GM13976 (cell line): ENCODE measurements around the gene SNW1.
A peak's percentile ranks its signal among the peaks of the same experiment; 100 is the strongest.
"Not testable (repeated sequence)": the region's sequence is repeated elsewhere in the genome, so short reads cannot be mapped to it uniquely, and the experiment has no call there.

Source experiments
- DNase-seq: peaks from one replicate; pipeline ENCODE4 v3.0.0; 2012; ENCODE audit warnings: low spot score
- in situ Hi-C: fragments of 300-500 bp; cut with MboI; formaldehyde crosslinking; loops from one replicate; pipeline ENCODE4 v1.12.0; 2022; ENCODE audit warnings: low sequenced_read_pairs, mixed read lengths, inconsistent platforms; ENCODE audit not compliant: unreplicated experiment
- TF ChIP-seq, protein P1 (sequence below): IDR thresholded peaks from 2 replicates; pipeline ENCODE4 v1.5.1; 2012; ENCODE audit warnings: borderline replicate concordance, mild to moderate bottlenecking; ENCODE audit not compliant: insufficient read depth; ENCODE audit errors: extremely low read depth, missing control alignments, control extremely low read depth

SNW1 gene

DNA sequence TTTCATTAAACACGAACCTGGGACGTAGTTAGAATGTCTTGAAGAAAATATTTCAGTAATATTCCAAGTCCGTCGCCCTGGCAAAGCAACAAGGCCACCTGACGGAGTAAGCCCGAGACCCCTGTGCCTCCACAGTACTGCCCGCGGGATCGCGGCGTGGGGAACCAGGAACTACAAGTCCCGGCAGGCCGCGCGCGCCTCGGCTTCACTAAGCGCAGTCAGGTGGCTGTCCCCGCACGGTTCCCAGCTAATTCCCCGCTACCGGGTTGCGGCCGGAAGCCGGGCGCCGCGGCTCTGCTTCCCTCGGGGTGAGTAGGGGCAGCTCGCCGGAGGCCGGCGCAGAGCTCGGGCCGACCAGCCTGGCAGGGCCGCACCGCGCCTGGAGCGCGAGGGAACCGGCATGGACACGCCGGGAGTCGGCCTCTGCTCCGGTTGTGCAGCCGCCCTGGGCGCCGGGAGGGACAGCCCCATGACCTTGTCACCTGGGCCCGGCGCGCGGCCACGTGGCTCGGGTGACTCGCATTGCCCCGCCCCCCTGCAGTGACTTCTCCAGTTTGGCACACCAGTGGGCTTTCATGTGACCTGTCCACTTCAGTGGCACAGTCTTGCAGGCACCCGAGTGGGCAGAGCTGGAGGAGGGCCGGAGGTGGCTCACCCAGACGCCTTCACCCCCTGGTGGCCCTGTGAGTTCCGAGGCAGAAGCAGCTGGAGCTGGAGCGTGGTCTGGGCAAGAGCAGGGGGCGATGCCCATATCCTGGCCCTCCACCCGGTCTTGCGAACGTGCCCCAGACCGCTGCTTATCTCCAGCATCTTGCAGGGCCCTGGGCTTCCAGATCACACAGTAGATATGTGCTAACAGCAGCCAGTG, 39.1 kb upstream of the SNW1 start, which contains the start of gene ADCK1:
Gene ADCK1 (plus strand): TSS at position 247 of the 868 bp plus-strand sequence. CDS start 18,870 bp downstream, outside the sequence.
- in situ Hi-C loops = loop anchor here (25.0 kb wide), 1 partner anchor 338 kb away; the partner anchor contains the start of genes AHSA1 and VIPAS39
- TF ChIP-seq, protein P1, sequence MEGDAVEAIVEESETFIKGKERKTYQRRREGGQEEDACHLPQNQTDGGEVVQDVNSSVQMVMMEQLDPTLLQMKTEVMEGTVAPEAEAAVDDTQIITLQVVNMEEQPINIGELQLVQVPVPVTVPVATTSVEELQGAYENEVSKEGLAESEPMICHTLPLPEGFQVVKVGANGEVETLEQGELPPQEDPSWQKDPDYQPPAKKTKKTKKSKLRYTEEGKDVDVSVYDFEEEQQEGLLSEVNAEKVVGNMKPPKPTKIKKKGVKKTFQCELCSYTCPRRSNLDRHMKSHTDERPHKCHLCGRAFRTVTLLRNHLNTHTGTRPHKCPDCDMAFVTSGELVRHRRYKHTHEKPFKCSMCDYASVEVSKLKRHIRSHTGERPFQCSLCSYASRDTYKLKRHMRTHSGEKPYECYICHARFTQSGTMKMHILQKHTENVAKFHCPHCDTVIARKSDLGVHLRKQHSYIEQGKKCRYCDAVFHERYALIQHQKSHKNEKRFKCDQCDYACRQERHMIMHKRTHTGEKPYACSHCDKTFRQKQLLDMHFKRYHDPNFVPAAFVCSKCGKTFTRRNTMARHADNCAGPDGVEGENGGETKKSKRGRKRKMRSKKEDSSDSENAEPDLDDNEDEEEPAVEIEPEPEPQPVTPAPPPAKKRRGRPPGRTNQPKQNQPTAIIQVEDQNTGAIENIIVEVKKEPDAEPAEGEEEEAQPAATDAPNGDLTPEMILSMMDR = no peak
- DNase-seq = peak; percentile 92

DNA sequence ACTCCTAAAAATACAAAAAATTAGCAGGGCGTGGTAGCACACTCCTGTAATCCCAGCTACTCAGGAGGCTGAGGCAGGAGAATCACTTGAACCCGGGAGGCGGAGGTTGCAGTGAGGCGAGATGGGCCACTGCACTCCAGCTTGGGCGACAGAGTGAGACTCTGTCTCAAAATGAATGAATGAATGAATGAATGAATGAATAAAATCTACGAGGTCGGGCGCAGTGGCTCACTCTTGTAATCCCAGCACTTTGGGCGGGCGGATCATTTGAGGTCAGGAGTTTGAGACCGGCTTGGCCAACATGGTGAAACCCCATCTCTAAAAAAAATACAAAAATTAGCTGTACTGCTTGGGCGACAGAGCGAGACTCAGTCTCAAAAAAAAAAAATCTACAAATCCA, 38.5 kb upstream of the SNW1 start:
- DNase-seq, in situ Hi-C loops: not testable (repeated sequence)

DNA sequence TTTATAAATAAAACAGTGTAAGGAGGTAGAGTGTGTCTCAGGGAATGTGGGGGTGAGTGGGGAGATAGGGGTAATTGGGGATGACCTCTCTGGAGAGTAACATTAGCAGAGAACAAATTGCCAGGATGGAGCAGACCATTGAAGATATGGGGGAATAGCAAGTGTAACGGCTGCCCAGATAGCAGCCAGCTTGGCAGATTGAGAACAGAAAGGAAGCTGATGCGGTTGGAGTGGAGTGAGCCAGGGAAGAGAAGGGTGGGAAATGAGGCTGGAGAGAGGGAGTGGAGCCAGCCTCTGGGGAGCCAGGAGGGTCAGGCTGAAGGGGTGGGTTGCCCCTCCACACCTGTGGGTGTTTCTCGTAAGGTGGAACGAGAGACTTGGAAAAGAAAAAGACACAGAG, 33.4 kb upstream of the SNW1 start:
- TF ChIP-seq, protein P1 = no peak
- in situ Hi-C loops = no loop called here
- DNase-seq = no peak

DNA sequence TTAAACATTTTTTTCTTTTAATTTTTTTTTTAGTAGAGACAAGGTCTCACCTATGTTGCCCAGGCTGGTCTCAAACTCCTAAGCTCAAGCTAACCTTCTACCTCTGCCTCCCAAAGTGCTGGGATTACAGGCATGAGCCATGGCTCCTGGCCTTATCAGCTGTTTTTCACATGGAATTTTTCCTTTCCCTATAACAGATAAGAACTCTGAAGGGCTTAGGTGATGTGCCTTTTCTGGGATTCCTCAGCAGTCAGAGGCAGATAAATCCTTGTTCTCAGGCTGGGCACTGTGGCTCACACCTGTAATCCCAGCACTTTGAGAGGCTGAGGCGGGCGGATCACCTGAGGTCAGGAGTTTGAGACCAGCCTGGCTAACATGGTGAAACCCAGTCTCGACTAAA, 32.3 kb upstream of the SNW1 start:
- in situ Hi-C loops, DNase-seq: not testable (repeated sequence)

DNA sequence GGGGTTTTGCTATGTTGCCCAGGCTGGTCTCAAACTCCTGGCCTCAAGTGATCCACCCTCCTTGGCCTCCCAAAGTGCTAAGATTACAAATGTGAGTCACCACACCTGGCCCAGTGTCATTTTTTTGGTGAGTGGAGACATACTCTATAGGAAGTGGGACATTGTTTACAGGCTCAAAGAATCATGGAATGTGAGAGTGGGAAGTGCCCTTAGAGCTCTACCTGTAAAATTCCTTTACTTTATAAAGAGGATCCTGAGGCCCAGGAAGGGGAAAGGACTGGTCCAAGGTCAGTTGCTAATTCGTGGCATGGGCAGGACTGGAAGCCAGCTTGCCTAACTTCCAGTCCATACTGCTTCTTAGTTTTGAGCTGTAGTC, 30.3 kb upstream of the SNW1 start:
- TF ChIP-seq, protein P1 = no peak
- no peak for DNase-seq
- in situ Hi-C loops = no loop called here

DNA sequence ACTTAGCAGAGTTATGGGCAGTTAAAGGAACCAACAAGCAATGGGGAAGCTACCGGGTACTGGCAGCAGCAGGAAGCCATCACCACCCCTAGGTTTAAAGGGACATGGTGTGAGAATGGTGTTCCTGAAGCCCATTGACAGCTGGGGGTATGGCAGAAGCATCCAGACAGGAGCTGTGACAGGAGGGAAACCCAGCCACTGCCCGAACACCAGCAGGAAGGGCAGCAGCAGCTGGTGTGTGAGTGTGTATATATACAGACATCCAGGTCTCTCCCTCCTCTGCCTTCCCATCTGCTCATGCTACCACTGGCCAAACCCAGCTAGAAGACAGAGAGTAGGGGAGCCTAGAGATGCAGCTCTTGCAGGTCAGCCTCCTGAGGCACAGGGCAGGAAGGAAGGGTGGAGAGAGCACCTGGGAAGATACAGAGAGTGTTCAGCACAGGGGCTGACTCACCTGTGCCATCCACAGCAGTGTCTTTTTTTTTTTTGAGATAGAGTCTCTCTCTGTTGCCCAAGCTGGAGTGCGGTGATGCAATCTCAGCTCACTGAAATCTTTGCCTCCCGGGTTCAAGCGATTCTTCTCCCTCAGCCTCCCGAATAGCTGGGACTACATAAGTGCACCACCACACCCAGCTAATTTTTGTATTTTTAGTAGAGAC, 29.7 kb upstream of the SNW1 start:
- TF ChIP-seq, protein P1 = no peak
- in situ Hi-C loops = no loop called here
- no peak for DNase-seq

DNA sequence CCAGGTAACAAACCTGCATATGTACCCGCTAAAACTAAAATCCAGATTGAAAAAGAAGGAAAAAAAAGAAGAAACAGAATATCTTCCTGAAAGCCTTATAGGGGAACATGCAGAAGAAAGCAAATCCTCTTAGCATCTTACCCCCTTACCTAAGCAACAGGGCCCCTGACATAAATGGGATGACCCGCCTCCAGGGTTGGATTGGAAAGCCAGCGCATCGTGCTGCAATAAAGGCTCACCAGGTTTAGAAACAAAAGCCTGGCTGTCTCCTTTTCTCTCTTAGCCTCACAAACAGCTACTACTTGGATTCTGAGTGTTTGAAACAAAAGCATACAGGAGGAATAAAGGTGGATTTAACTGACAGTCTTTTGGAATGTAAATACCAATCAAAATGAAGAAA, 25.2 kb upstream of the SNW1 start:
- DNase-seq = no peak
- TF ChIP-seq, protein P1 = no peak
- in situ Hi-C loops = no loop called here
